Anterior cingulate cortex (tissue), 58 donors: Measurements from ENCODE around the gene CDH5.
A peak's percentile ranks its signal among the peaks of the same experiment; 100 is the strongest.

Experiments
- DNase-seq, 58 donors: peaks; one replicate each; lab custom pipeline; 2025; lab: John Stamatoyannopoulos, UW

Gene CDH5

GRCh38 chr16:66406534-66407221 is 40.2 kb downstream of the CDH5 start:
- peak in 57 of 58 donors; percentile 32 to 92 (median 71) for DNase-seq

DNA sequence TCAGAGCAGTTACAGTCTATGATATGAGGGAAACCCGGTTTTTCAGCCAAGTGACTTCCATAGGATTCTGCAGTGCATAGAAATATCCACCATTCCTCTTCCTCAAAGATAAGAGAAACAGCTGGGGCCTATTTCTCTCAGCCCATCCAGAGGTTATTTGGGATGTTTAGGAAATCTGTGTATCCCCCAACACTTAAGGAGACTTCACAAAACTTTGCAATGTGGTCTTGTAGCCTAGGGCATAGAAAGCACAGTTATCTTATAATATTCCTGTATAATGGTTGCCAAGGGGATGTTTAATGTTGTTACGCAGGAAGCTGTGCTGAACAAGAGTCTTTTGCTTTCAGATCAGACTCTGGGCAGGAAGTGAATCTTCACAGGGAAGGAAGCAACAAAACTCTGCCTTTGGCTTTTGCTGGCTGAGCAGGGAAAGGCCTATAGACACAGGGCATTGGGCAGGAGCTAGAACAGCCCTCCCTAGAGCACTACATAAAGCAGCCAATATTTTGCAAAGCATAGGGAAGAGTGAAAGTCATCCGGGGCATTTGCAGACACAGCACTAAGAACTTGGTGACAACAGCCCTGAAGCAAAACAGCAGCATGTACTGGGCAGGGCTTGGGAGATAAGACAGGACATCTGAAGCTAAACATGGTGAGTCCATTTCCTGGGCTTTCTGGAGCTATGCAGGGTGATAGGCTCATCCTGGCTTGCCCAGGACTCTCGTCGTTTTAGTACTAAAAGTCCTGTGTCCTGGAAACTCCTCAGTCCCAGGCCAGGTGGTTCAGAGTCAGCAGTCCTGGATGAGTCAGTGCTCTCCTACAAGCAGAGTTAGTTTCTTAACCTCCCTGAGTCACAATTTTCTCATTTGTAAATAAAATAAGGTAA is 41.9 kb downstream of the CDH5 start:
- peak in 5 of 58 donors; percentile 7 to 40 (median 24) for DNase-seq

- DNase-seq, result no peak
Observed at GRCh38 chr16:66409156-66409555, 42.7 kb downstream of the CDH5 start.

DNA sequence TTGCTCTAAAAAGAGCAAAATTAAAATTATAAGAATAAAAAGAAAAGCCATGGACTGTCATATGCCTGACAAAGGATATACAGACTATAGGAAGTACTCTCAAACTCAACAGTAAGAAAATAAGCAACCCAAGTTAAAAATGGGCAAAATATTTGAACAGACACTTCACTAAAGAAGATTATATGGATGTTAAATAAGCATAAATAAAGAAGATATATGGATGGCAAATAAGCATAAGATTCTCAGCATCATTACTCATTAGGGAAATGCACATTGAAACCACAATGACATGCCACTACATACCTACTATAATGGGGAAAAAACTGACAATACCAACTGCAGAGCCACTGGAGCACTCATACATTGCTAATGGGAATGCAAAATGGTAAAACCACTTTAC is 45.7 kb downstream of the CDH5 start:
- DNase-seq, result no peak

- DNase-seq, result no peak
Observed at GRCh38 chr16:66414891-66415290, 48.4 kb downstream of the CDH5 start.

DNA sequence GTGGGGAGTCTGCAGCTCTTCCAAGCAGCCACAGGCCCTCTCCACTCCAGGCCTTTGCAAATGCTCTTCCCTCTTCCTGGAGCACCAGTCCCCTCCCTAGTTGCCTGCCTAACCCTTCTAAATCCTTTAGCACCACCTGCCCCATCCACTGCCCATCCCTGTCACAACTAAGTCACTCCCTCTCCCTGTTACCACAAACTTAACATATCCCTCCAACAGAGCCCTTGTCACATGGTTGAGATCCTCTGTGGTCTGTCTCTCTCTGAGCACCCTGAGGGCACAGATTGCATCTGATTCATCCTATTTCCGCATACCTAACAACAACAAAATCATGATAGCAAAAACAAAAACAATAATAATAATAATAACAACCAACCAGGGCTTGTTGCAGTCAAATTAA is 49.6 kb downstream of the CDH5 start:
- DNase-seq, result no peak

DNA sequence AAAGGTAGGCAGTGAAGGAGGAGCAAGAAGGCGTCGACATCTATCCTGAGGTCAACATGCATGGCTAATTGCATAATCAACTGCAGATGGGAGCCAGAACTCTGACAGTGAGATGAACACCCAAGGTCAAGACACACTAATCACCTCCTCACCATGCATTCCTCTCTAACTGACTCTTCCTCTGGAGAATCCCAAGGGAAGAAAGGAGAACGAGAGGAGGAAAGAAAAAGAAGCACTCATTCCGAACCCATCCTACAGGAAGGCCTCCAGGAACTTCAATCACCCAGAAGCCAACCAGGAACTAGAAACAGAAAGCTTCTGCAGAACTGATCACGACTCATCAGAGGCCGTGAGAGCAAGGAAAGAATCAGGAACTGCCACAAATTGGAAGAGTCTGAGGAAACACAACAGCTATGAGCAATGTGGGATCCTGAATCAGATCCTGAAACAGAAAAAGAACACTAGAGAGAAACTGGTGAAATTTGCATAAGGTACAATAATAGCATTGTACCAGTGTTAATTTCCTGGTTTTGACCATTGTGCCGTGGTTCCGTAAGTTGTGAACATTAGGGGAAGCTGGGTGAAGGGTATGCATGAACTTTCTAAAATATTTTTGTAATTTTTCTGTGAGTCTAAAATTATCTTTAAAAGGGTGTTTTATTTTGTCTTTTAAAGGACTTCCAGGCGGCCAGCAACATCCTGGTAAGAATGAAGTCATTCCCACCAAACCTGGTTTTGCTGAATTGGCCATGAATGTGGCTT is 50.6 kb downstream of the CDH5 start:
- DNase-seq, result no peak

GRCh38 chr16:66418165-66418962 is 51.9 kb downstream of the CDH5 start:
- DNase-seq, result no peak

- DNase-seq, result no peak
Observed at GRCh38 chr16:66419527-66419926, 53.0 kb downstream of the CDH5 start.

DNA sequence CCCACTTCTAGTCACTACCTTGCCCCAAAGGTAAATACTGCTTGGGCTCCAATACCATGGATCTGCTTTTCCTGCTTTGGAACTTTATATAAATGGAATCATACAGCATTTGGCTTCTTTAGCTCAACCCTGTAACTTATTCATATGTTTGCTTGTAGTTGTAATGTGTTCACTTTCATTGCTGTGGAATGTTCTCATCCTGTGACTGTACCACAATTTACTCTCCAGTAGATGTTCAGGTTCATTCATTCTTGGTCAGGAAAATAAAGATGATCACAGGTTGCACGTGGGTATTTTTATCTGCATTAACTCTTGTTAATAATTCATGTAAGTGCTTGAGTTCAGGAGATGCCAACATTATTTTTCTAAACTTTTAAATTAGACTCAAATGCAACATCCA is 53.9 kb downstream of the CDH5 start:
- no peak for DNase-seq

GRCh38 chr16:66421891-66422290 is 55.4 kb downstream of the CDH5 start:
- no peak for DNase-seq

- no peak for DNase-seq
Observed at GRCh38 chr16:66422366-66422765, 55.9 kb downstream of the CDH5 start.

DNA sequence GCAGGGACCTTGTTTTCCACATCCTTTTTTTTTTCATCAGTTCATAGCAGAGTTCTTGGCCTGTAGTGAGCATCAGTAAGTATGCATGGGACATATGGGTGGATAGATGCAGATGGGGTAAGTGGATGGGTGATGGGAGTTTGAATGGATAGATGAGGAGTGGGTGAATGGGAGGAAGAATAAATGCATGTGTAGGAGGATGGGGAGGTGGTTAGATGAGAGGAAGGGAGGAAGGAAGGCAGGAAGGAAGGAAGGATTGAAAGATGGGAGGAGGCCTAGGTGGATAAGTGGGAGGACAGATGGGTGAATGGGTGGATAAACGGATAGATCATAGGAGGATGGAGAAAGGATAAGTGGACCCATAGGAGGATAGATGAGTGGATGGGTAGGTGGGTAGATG is 56.7 kb downstream of the CDH5 start:
- no peak for DNase-seq

DNA sequence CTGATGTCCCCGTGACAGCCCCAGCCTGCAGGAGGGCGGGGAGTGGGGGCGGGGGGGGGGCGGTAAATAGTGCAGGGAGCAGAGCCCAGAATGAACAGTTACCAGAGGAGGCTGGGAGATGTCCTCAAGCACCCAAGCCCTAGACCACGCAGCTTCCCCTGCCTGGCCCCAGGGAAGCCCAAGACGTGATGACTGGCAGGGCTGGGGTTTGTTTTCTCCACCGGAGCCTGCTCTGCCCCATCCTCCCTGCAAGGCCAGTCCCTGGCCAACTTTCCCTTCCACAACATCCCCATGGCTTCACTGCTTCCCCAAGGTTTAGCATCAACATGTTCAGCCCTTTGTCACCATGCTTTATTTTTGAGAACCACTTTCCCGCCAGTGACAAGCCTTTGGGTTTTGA is 59.2 kb downstream of the CDH5 start:
- no peak for DNase-seq

- no peak for DNase-seq
Observed at GRCh38 chr16:66426112-66427035, 59.9 kb downstream of the CDH5 start.

DNA sequence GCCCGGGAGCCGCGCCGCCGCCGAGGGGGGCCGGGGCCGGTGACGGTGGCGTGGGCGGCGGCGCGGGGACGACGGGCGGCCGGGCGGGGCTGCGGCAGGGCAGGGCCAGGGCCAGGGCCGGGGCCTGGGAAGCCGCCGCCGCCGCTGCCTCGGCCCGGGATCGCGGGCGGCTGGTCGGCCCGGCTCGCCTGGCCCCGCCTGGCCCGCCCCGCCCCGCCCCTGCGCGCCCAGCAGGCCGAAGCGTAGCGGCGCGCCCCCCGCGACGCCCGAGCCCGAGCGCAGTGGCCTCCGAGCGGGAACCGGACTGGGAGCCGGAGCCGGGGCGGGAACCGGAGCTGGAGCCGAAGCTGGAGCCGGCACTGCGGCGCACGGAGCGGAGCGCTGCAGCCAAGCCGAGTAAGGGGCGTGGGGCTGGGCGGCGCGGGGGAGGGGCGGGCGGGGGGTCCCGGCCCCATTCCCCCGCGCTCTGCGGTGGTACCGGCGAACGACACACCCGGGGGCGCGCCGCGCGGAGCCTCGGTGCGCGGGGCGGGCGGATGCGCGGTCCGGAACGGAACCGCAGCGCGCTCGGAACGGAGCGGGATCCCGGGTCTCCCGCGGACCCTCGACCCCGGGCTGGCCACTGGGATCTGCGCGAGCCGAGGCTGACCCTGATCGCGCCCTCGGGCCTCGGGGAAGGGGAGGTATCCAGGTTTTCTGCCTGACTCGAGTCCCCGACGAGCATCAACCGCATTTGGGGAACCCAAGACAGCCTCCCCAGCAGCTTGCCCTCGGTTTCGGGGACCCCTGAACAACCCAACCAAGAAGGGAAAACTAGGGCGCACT is 60.8 kb downstream of the CDH5 start, which contains the start of gene BEAN1:
TSS of gene BEAN1 (plus strand) at position 260 of the 825 bp plus-strand sequence. CDS start 10,382 bp downstream, outside the sequence.
- DNase-seq, result no peak

- DNase-seq, result no peak
Observed at GRCh38 chr16:66427871-66428681, 61.6 kb downstream of the CDH5 start.
